B cell (primary cell): ENCODE measurements around the gene ZNF81.

ENCODE experiments used
- CTCF ChIP-seq: fragments of 200-600 bp; IDR thresholded peaks from one replicate; pipeline ENCODE4 v1.8.0; 2022; ENCODE audit warnings: antibody characterized with exemption, mild to moderate bottlenecking
- EZH2 ChIP-seq: IDR thresholded peaks from 2 replicates; pipeline ENCODE4 v1.6.1; 2012; ENCODE audit warnings: borderline replicate concordance, low read depth, mild to moderate bottlenecking, moderate library complexity, low read length; ENCODE audit not compliant: insufficient read depth, poor library complexity, severe bottlenecking

- TF ChIP-seq CTCF (no peak), EZH2 (no peak)
Measured at GRCh38 chrX:47844117-47844516, 7.4 kb downstream of the ZNF81 start.
